AG09309 (cell line): ENCODE data around the gene ATRNL1.
"Not testable (repeated sequence)": the region's sequence is repeated elsewhere in the genome, so short reads cannot be mapped to it uniquely, and the experiment has no call there.

Source experiments
- DNase-seq: peaks from one replicate; pipeline ENCODE4 v3.0.0-alpha.2; 2010; ENCODE audit warnings: low read depth
- H3K4me3 ChIP-seq: 2 replicates; pipeline ENCODE4 v1.5.1; 2011; ENCODE audit warnings: mild to moderate bottlenecking, low read depth, low read length, moderate library complexity; ENCODE audit not compliant: control insufficient read depth
- TF ChIP-seq, protein P1 (sequence below): IDR thresholded peaks from 2 replicates; pipeline ENCODE4 v1.5.1; 2011; ENCODE audit warnings: mild to moderate bottlenecking, low read depth, low read length, inconsistent platforms; ENCODE audit not compliant: insufficient read depth, control insufficient read depth; ENCODE audit errors: missing control alignments

The ATRNL1 gene

GRCh38 chr10:115483294-115483693 lies 390.1 kb downstream of the ATRNL1 start:
- H3K4me3 ChIP-seq: no peak overlapping the region
- TF ChIP-seq, protein P1, sequence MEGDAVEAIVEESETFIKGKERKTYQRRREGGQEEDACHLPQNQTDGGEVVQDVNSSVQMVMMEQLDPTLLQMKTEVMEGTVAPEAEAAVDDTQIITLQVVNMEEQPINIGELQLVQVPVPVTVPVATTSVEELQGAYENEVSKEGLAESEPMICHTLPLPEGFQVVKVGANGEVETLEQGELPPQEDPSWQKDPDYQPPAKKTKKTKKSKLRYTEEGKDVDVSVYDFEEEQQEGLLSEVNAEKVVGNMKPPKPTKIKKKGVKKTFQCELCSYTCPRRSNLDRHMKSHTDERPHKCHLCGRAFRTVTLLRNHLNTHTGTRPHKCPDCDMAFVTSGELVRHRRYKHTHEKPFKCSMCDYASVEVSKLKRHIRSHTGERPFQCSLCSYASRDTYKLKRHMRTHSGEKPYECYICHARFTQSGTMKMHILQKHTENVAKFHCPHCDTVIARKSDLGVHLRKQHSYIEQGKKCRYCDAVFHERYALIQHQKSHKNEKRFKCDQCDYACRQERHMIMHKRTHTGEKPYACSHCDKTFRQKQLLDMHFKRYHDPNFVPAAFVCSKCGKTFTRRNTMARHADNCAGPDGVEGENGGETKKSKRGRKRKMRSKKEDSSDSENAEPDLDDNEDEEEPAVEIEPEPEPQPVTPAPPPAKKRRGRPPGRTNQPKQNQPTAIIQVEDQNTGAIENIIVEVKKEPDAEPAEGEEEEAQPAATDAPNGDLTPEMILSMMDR: no peak
- no peak for DNase-seq

GRCh38 chr10:115491526-115492140 lies 398.5 kb downstream of the ATRNL1 start:
- no peak for DNase-seq
- TF ChIP-seq, protein P1: no peak
- no peak overlapping the region for H3K4me3 ChIP-seq

DNA sequence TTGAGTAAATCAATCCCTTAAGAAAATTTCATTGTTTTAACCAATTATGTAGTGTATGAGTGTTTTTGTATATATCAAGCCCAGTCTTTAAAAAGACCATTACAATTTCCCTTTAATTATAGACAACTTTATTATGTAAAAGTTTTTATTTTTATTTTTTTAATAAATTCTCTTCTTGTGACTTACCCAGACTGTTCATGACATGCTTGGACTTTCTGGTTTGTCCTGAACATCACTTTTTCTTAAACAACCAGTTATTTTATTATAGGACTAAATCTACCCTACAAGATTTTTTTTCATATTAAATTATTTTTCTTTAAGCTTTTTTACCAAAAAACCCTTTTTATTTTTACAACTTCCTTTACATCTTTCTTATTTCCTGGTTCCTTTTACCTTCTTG lies 410.4 kb downstream of the ATRNL1 start:
- TF ChIP-seq, protein P1: no peak
- DNase-seq: no peak
- no peak overlapping the region for H3K4me3 ChIP-seq

DNA sequence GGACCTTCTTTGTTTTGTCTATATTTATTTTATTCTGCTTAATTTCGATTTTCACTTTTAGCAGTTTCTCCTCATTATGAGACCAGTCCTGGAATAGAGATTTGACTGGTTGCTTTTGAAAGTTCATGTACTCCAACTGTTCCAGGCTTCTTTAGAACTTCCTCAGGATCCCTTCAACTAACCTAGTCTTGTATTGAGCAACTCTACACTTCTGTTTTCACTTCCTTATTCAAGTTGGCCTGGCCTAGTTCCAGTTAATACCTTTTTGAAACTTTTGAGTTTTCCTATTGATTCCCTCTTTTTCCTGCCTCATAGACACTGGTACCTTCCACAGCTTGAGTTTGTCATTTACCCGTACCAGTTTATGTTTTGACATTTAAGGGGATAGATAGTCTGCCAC lies 421.7 kb downstream of the ATRNL1 start:
- TF ChIP-seq, protein P1: no peak
- no peak for DNase-seq

GRCh38 chr10:115525141-115525540 lies 432.0 kb downstream of the ATRNL1 start:
- TF ChIP-seq, protein P1: no peak
- DNase-seq: no peak
- H3K4me3 ChIP-seq: no peak overlapping the region

More for the DNA sequence above, 421.7 kb downstream of the ATRNL1 start:
- no peak overlapping the region for H3K4me3 ChIP-seq

DNA sequence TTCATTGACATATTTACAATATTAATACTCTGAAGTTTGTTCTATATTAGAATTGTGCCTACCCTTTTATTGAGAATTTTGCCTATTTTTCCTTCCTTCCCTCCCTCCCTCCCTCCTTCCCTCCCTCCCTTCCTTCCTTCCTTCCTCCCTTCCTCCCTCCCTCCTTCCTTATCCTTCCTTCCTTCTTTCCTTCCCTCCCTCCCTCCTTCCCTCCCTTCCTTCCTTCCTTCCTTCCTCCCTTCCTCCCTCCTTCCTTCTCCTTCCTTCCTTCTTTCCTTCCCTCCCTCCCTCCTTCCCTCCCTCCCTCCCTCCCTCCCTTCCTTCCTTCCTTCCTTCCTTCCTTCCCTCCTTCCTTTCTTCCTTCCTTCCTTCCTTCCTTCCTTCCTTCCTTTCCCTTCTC lies 434.5 kb downstream of the ATRNL1 start:
- DNase-seq, H3K4me3 ChIP-seq: not testable (repeated sequence)

- DNase-seq, H3K4me3 ChIP-seq: not testable (repeated sequence)
Measured at GRCh38 chr10:115536401-115536800, 443.2 kb downstream of the ATRNL1 start.
